T-helper 1 cell treated with Interleukin-12 subunit alpha and Interleukin-12 subunit beta and Interleukin-4 antibody, amounts not matched to agents 30 μg/mL and 1 μg/mL, for 36 hours (primary cell): ENCODE data around the gene PACC1.
A peak's percentile ranks its signal among the peaks of the same experiment; 100 is the strongest.

Source experiments
- H3K27ac Mint-ChIP-seq: one replicate; pipeline ENCODE4 v1.8.0; 2021; ENCODE audit warnings: mild to moderate bottlenecking, mixed read lengths
- H3K27me3 Mint-ChIP-seq: one replicate; pipeline ENCODE4 v1.8.0; 2021; ENCODE audit warnings: low read depth, mixed read lengths
- H3K36me3 Mint-ChIP-seq: one replicate; pipeline ENCODE4 v1.8.0; 2021; ENCODE audit warnings: low read depth, mixed read lengths
- H3K4me1 Mint-ChIP-seq: one replicate; pipeline ENCODE4 v1.8.0; 2021; ENCODE audit warnings: low read depth, mixed read lengths
- H3K4me3 Mint-ChIP-seq: one replicate; pipeline ENCODE4 v1.8.0; 2021; ENCODE audit warnings: mild to moderate bottlenecking, moderate library complexity, mixed read lengths
- H3K9me3 Mint-ChIP-seq: one replicate; pipeline ENCODE4 v1.8.0; 2021; ENCODE audit warnings: mixed read lengths

Gene PACC1

DNA sequence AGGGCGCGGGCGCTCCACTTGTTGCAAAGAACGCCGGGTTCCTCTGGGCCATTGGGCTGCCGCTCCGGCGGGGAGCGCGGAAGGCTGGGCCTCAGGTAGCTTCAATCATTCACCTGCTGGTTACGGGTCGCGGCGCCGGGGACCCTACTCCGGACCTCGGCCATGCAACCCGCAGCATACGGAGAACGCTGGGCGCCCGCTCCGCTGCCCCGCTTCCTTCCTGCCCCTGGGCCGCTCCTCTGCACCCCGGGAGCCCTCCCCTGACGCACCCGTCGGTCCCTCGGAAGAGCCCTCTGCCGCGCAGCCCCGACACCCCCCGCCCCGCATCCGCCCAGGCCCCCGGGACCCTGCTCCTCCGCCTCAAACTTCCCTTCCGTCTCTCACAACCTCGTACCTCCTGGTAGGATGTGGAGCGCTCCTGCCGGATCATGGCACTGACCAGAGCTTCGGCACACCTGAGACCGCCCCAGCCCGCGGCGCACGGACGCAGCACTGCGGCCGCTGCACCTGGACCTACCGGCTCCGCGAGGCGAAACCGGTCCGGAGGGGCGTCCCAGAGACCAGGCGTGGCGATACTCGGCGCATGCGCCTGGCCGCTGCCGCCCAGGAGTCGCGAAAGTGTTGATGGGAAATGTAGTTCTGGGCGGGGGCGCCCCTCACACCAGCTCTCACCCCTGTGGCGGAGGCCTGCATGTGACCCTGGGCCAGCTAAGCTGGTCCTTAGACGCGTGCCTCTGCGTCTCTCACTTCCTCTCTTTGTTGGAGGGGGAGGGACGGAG is at the start of gene PACC1:
Gene PACC1, minus strand, starts transcription at position 559 of the 779 bp plus-strand sequence. Its CDS starts 129 bp downstream, at position 430.
- no peaks in the 10 kb centered on the region for H3K27me3 Mint-ChIP-seq
- peaks cover 23% of the 10 kb centered on the region for H3K4me1 Mint-ChIP-seq
- H3K9me3 Mint-ChIP-seq = no peaks in the 10 kb centered on the region
- peaks cover 22% of the 10 kb centered on the region for H3K36me3 Mint-ChIP-seq
- H3K27ac Mint-ChIP-seq = peak within 1 kb of the TSS; percentile 93
- H3K4me3 Mint-ChIP-seq = peak within 1 kb of the TSS; percentile 99

DNA sequence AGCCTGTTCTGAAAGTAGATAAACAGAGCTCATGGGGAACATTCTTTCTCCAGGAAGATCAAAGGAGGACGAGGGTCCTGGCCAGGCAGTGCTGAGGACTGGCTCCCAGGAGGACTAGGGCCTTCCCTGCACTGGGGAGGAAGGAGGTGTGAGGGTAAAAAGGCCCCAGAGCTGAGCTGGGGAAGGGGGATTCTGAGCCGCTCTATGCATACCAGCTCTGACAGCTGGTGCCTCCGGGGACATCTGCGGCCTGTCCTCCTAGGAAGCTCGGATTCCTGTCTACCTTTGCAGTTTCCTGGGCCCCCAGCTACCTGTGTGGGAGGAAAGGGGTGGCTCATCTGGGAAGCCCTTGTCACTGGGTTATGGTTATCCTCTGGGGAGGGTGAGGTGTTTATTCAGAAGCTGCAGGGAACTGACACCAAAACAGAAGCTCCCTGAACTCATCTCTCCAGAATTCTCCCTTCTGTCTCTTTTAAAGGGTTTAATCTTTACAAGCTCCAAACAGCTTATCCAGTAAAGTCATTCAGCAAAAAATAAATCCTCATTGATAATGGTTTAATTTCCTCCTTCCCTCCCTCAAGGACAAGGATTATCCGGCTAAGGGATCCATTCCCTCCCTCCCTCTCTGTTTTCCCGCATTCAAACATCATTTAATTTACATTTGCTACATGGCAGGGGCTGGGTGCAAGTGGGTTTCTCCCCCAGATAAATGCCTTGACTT is 49.0 kb upstream of the PACC1 start:
- Mint-ChIP-seq H3K27me3 (peaks cover 6% of the 10 kb centered on the region), H3K4me3 (no peak overlapping the region), H3K27ac (no peak overlapping the region), H3K9me3 (no peaks in the 10 kb centered on the region), H3K4me1 (no peaks in the 10 kb centered on the region), H3K36me3 (no peaks in the 10 kb centered on the region)

- Mint-ChIP-seq H3K4me1 (no peaks in the 10 kb centered on the region), H3K27me3 (peaks cover 5% of the 10 kb centered on the region), H3K36me3 (no peaks in the 10 kb centered on the region), H3K4me3 (no peak overlapping the region), H3K9me3 (no peaks in the 10 kb centered on the region), H3K27ac (no peak overlapping the region)
These were observed 47.4 kb upstream of the PACC1 start for GRCh38 chr1:212461916-212462660.

GRCh38 chr1:212460376-212460775 is 45.7 kb upstream of the PACC1 start:
- H3K27me3 Mint-ChIP-seq = no peaks in the 10 kb centered on the region
- H3K36me3 Mint-ChIP-seq = no peaks in the 10 kb centered on the region
- no peaks in the 10 kb centered on the region for H3K9me3 Mint-ChIP-seq
- no peaks in the 10 kb centered on the region for H3K4me1 Mint-ChIP-seq
- H3K4me3 Mint-ChIP-seq = no peak overlapping the region
- no peak overlapping the region for H3K27ac Mint-ChIP-seq

- Mint-ChIP-seq H3K36me3 (no peaks in the 10 kb centered on the region), H3K27me3 (no peaks in the 10 kb centered on the region), H3K4me3 (no peak overlapping the region), H3K4me1 (no peaks in the 10 kb centered on the region), H3K27ac (no peak overlapping the region), H3K9me3 (no peaks in the 10 kb centered on the region)
These were observed 45.0 kb upstream of the PACC1 start for GRCh38 chr1:212459656-212460055.

GRCh38 chr1:212458817-212459216 is 44.1 kb upstream of the PACC1 start:
- Mint-ChIP-seq H3K4me1 (no peaks in the 10 kb centered on the region), H3K9me3 (no peaks in the 10 kb centered on the region), H3K36me3 (no peaks in the 10 kb centered on the region), H3K27me3 (no peaks in the 10 kb centered on the region), H3K4me3 (no peak overlapping the region), H3K27ac (no peak overlapping the region)

- Mint-ChIP-seq H3K27ac (no peak overlapping the region), H3K9me3 (no peaks in the 10 kb centered on the region), H3K27me3 (no peaks in the 10 kb centered on the region), H3K36me3 (no peaks in the 10 kb centered on the region), H3K4me3 (no peak overlapping the region), H3K4me1 (no peaks in the 10 kb centered on the region)
These were observed 43.2 kb upstream of the PACC1 start for GRCh38 chr1:212457740-212458338.

- no peaks in the 10 kb centered on the region for H3K27me3 Mint-ChIP-seq
- no peaks in the 10 kb centered on the region for H3K4me1 Mint-ChIP-seq
- no peaks in the 10 kb centered on the region for H3K9me3 Mint-ChIP-seq
- no peak overlapping the region for H3K27ac Mint-ChIP-seq
- H3K36me3 Mint-ChIP-seq = no peaks in the 10 kb centered on the region
- H3K4me3 Mint-ChIP-seq = no peak overlapping the region
These were observed 41.3 kb upstream of the PACC1 start for GRCh38 chr1:212455803-212456528.

DNA sequence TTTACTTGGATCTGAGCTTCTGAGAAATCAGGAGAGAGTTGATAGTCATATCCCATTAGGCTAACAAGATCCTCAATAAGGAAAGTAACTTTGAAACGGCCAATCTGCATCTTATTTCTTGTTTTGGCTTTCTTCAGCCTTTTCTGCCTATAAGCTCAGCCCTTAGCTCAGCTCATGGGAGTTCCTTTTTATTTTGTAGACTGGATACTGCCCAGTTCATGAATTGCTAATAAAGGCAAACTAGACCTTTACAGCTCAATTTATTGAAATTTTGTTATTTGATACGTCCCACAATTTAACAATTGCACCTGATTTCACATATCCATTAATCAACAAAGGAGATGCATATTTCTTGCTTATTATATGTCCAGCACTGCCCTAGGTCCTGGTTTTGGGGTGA is 40.7 kb upstream of the PACC1 start:
- Mint-ChIP-seq H3K9me3 (no peaks in the 10 kb centered on the region), H3K36me3 (no peaks in the 10 kb centered on the region), H3K4me1 (no peaks in the 10 kb centered on the region), H3K27ac (no peak overlapping the region), H3K4me3 (no peak overlapping the region), H3K27me3 (no peaks in the 10 kb centered on the region)

DNA sequence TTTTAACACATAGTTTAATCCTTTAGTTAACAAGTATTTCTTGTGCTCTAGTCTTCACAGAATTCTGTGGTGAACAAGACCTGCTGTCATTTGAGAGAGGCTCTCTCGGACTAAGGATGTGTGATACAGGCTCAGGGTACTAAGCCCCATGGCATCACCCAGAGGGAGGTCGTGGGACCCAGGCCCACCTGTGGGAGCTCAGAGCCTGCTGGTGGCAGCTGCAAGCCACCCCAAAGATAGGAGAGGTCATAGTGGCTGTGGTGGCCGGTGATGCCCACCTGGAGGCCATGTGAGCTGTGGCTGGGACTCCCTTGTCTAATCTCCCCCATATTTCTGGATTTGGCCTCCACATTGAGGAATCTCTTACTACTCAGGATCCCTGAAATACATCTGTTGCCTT is 40.1 kb upstream of the PACC1 start:
- no peak overlapping the region for H3K27ac Mint-ChIP-seq
- no peaks in the 10 kb centered on the region for H3K9me3 Mint-ChIP-seq
- no peaks in the 10 kb centered on the region for H3K27me3 Mint-ChIP-seq
- H3K4me3 Mint-ChIP-seq = no peak overlapping the region
- H3K4me1 Mint-ChIP-seq = no peaks in the 10 kb centered on the region
- no peaks in the 10 kb centered on the region for H3K36me3 Mint-ChIP-seq

GRCh38 chr1:212453156-212453857 is 38.6 kb upstream of the PACC1 start:
- Mint-ChIP-seq H3K9me3 (no peaks in the 10 kb centered on the region), H3K4me3 (no peak overlapping the region), H3K36me3 (no peaks in the 10 kb centered on the region), H3K27me3 (no peaks in the 10 kb centered on the region), H3K27ac (no peak overlapping the region), H3K4me1 (no peaks in the 10 kb centered on the region)

- H3K4me3 Mint-ChIP-seq = no peak overlapping the region
- no peak overlapping the region for H3K27ac Mint-ChIP-seq
- no peaks in the 10 kb centered on the region for H3K4me1 Mint-ChIP-seq
- no peaks in the 10 kb centered on the region for H3K9me3 Mint-ChIP-seq
- H3K36me3 Mint-ChIP-seq = no peaks in the 10 kb centered on the region
- H3K27me3 Mint-ChIP-seq = no peaks in the 10 kb centered on the region
These were observed 37.9 kb upstream of the PACC1 start for GRCh38 chr1:212452323-212453155.
